ENCODE measurements around the gene TPSG1. TPM values are rescaled to one million over a fixed set of nuclear protein-coding genes. Genes with fewer than 3 reads are reported as not detected.

Gene TPSG1
- total and polyA plus RNA-seq, 2 experiments from 2014 or later = not detected

DNA sequence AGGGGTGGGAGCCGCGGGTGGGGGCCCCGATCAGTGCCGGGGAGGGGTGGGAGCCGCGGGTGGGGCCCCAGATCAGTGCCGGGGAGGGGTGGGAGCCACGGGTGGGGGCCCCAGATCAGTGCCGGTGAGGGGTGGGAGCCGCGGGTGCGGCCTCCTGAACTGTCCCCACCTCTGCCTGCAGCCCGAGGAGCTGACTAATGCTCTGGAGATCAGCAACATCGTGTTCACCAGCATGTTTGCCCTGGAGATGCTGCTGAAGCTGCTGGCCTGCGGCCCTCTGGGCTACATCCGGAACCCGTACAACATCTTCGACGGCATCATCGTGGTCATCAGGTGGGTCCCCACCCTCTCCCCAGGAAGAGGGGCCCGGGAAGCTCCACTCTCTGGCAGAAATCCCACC is 20.1 kb downstream of the TPSG1 start:
- Histone ChIP-seq H3K4me1 (ENCODE audit: insufficient read depth) (no peaks in the 10 kb centered on the region), H3K79me2 (ENCODE audit: insufficient read depth) (no peaks in the 10 kb centered on the region), H3K4me3 (no peak overlapping the region), H3K27me3 (replicated peaks; ENCODE audit: insufficient read depth) (no peaks in the 10 kb centered on the region), H3K36me3 (ENCODE audit: low read depth) (no peaks in the 10 kb centered on the region), H2AFZ (no peak overlapping the region), H3K9ac (no peak overlapping the region), H3K9me2 (ENCODE audit: insufficient read depth) (no peaks in the 10 kb centered on the region), H3K9me3 (ENCODE audit: low read depth) (no peaks in the 10 kb centered on the region), H4K20me1 (ENCODE audit: insufficient read depth) (no peaks in the 10 kb centered on the region), H3K27ac (no peak overlapping the region), H3F3A (ENCODE audit: insufficient read depth) (no peaks in the 10 kb centered on the region), H3K4me2 (ENCODE audit: unreplicated experiment) (no peak overlapping the region)
- WGBS, 2 experiments (ENCODE audit: low coverage in 1 of 2, low lambda C conversion rate in 2 of 2, missing lambda C conversion rate in 2 of 2) = 64 to 72% methylated on average over 8 to 15 of the region's 21 CpGs
- DNase-seq = no peak
- TF ChIP-seq EZH2 (IDR thresholded peaks at IDR 0.05; ENCODE audit: insufficient read depth, poor library complexity, severe bottlenecking) (no peak), EZH2phosphoT487 (IDR thresholded peaks at IDR 0.05; ENCODE audit: insufficient read depth, low read depth) (no peak)
- in situ Hi-C loops (cut with MboI) = no loop called here

DNA sequence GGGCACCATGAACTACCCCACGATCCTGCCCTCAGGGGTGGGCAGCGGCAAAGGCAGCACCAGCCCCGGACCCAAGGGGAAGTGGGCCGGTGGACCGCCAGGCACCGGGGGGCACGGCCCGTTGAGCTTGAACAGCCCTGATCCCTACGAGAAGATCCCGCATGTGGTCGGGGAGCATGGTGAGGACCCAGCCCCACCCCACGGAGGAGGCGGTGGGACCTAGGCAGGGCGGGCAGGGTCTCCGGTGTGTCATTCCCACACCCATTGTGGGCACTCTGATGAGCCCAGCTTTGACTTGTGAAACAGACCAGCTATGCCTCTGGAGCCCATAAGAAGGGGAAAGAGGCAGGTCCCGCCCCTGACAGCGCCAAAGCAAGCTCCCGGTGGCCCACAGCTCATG is 22.8 kb downstream of the TPSG1 start:
- H3K4me2 ChIP-seq (ENCODE audit: unreplicated experiment) = no peak overlapping the region
- in situ Hi-C loops (cut with MboI) = no loop called here
- H3K36me3 ChIP-seq (ENCODE audit: low read depth) = no peaks in the 10 kb centered on the region
- no peak for DNase-seq
- H4K20me1 ChIP-seq (ENCODE audit: insufficient read depth) = no peaks in the 10 kb centered on the region
- H3K4me1 ChIP-seq (ENCODE audit: insufficient read depth) = no peaks in the 10 kb centered on the region
- TF ChIP-seq EZH2phosphoT487 (IDR thresholded peaks at IDR 0.05; ENCODE audit: insufficient read depth, low read depth) (no peak), EZH2 (IDR thresholded peaks at IDR 0.05; ENCODE audit: insufficient read depth, poor library complexity, severe bottlenecking) (no peak)
- H3K9ac ChIP-seq = no peak overlapping the region
- H3K9me3 ChIP-seq (ENCODE audit: low read depth) = no peaks in the 10 kb centered on the region
- H3K4me3 ChIP-seq = no peak overlapping the region
- H3K79me2 ChIP-seq (ENCODE audit: insufficient read depth) = no peaks in the 10 kb centered on the region
- no peaks in the 10 kb centered on the region for H3F3A ChIP-seq (ENCODE audit: insufficient read depth)
- H3K9me2 ChIP-seq (ENCODE audit: insufficient read depth) = no peaks in the 10 kb centered on the region
- H2AFZ ChIP-seq = no peak overlapping the region
- H3K27me3 ChIP-seq (replicated peaks; ENCODE audit: insufficient read depth) = no peaks in the 10 kb centered on the region
- WGBS, 2 experiments (ENCODE audit: low coverage in 1 of 2, low lambda C conversion rate in 2 of 2, missing lambda C conversion rate in 2 of 2) = 85 to 87% methylated on average over 14 to 18 of the region's 18 CpGs
- no peak overlapping the region for H3K27ac ChIP-seq

DNA sequence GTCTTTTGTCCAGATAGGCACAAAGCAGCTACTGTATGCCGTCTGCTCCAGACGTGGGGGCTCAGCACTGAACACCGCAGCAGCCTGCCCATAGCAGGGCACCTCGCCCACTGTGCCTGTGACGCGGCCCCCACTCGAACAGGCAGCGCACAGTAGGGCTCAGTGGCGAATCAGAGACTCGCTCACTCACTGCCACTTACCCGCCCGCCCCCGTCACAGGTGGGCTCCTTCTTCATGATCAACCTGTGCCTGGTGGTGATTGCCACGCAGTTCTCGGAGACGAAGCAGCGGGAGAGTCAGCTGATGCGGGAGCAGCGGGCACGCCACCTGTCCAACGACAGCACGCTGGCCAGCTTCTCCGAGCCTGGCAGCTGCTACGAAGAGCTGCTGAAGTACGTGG is 23.6 kb downstream of the TPSG1 start:
- H3K27ac ChIP-seq = no peak overlapping the region
- H3K4me3 ChIP-seq = no peak overlapping the region
- no peaks in the 10 kb centered on the region for H3K9me2 ChIP-seq (ENCODE audit: insufficient read depth)
- H3K27me3 ChIP-seq (replicated peaks; ENCODE audit: insufficient read depth) = no peaks in the 10 kb centered on the region
- H3K9ac ChIP-seq = no peak overlapping the region
- no peaks in the 10 kb centered on the region for H3F3A ChIP-seq (ENCODE audit: insufficient read depth)
- H3K36me3 ChIP-seq (ENCODE audit: low read depth) = no peaks in the 10 kb centered on the region
- H2AFZ ChIP-seq = no peak overlapping the region
- DNase-seq = no peak
- no peaks in the 10 kb centered on the region for H3K9me3 ChIP-seq (ENCODE audit: low read depth)
- in situ Hi-C loops (cut with MboI) = no loop called here
- no peaks in the 10 kb centered on the region for H4K20me1 ChIP-seq (ENCODE audit: insufficient read depth)
- no peaks in the 10 kb centered on the region for H3K79me2 ChIP-seq (ENCODE audit: insufficient read depth)
- TF ChIP-seq EZH2 (IDR thresholded peaks at IDR 0.05; ENCODE audit: insufficient read depth, poor library complexity, severe bottlenecking) (no peak), EZH2phosphoT487 (IDR thresholded peaks at IDR 0.05; ENCODE audit: insufficient read depth, low read depth) (no peak)
- no peak overlapping the region for H3K4me2 ChIP-seq (ENCODE audit: unreplicated experiment)
- 87 to 91% methylated on average over 25 of the region's 25 CpGs for whole genome bisulfite sequencing, 2 experiments (ENCODE audit: low coverage in 1 of 2, low lambda C conversion rate in 2 of 2, missing lambda C conversion rate in 2 of 2)
- no peaks in the 10 kb centered on the region for H3K4me1 ChIP-seq (ENCODE audit: insufficient read depth)

DNA sequence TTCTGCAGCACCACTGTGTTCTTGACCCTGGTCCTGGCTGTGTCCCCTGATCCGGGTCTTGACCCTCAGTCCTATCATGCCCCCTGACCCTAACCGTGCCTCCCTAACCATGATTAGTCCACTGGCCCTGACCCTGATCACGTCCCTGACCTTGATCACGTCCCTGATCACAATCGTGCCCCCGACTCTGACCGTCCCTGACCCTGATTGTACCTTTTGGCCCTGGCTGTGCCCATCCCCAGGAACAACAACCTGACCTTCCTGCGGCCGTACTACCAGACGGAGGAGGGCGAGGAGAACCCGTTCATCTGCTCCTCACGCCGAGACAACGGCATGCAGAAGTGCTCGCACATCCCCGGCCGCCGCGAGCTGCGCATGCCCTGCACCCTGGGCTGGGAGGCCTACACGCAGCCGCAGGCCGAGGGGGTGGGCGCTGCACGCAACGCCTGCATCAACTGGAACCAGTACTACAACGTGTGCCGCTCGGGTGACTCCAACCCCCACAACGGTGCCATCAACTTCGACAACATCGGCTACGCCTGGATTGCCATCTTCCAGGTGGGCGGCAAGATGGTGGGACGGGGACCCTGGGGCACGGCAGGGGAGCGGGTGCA is 24.9 kb downstream of the TPSG1 start:
- H3K4me3 ChIP-seq = no peak overlapping the region
- no peak overlapping the region for H3K4me2 ChIP-seq (ENCODE audit: unreplicated experiment)
- H3K9ac ChIP-seq = no peak overlapping the region
- H4K20me1 ChIP-seq (ENCODE audit: insufficient read depth) = no peaks in the 10 kb centered on the region
- in situ Hi-C loops (cut with MboI) = no loop called here
- 88 to 89% methylated on average over 38 of the region's 38 CpGs for WGBS, 2 experiments (ENCODE audit: low coverage in 1 of 2, low lambda C conversion rate in 2 of 2, missing lambda C conversion rate in 2 of 2)
- TF ChIP-seq EZH2 (IDR thresholded peaks at IDR 0.05; ENCODE audit: insufficient read depth, poor library complexity, severe bottlenecking) (no peak), EZH2phosphoT487 (IDR thresholded peaks at IDR 0.05; ENCODE audit: insufficient read depth, low read depth) (no peak)
- no peaks in the 10 kb centered on the region for H3K79me2 ChIP-seq (ENCODE audit: insufficient read depth)
- no peak for DNase-seq
- no peaks in the 10 kb centered on the region for H3K27me3 ChIP-seq (replicated peaks; ENCODE audit: insufficient read depth)
- no peak overlapping the region for H3K27ac ChIP-seq
- H3K9me2 ChIP-seq (ENCODE audit: insufficient read depth) = no peaks in the 10 kb centered on the region
- no peaks in the 10 kb centered on the region for H3K36me3 ChIP-seq (ENCODE audit: low read depth)
- H3F3A ChIP-seq (ENCODE audit: insufficient read depth) = no peaks in the 10 kb centered on the region
- H3K4me1 ChIP-seq (ENCODE audit: insufficient read depth) = no peaks in the 10 kb centered on the region
- H3K9me3 ChIP-seq (ENCODE audit: low read depth) = no peaks in the 10 kb centered on the region
- no peak overlapping the region for H2AFZ ChIP-seq

All from GM23248 (cell line).